ENCODE data around the gene RNF40. TPM values are rescaled to one million over a fixed set of nuclear protein-coding genes. Genes with fewer than 3 reads are reported as not detected.

RNF40 gene
- total RNA-seq = 93.1 and 102 TPM in 2 replicates

GRCh38 chr16:30761928-30762902, at the start of gene RNF40, which contains the start of gene CFAP119:
Gene RNF40, plus strand, starts transcription at chr16:30762322. Its CDS starts 224 bp downstream, at chr16:30762546.
Gene CFAP119, minus strand, starts transcription at chr16:30762062. Its CDS starts 314 bp downstream, at chr16:30761748.

DNA sequence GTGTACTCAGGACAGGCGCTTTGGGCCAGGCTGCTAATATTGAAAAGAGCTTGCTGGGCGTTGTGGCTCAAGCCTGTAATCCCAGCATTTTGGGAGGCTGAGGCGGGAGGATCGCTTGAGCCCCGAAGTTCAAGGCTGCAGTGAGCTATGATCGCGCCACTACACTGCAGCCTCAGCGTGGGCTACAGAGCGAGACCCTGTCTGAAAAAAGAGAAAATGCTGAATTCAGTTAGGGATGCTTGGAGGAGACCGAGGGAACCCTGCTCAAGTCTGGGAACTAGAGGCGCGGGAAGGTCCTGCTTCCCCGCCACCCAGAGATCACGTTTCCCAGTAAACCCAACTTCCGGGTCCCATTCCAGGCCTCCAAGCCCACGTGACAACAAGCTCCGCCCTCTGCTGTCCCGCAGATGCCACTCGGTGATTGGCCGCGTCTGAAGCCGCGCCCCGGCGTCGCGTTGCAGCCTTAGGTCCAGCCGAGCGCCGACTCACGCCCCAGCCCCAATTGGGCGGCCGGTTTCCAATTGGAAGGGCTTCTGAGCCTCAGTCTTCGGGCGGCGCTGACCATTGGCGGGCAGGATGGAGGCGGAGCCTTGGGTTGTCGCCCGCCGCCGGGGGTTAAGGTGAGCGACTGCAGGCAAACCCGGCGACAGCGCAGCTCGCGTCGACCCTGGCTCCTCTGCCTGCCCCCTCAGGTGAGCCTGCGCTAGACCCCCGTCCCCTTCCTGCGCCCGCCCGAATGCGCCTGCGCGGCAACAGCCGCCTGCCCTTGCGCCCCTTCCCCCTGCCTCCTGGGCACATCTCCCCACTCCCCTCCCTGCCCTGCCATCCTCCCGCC, 14.1 kb upstream of the RNF40 start, which contains the start of gene PHKG2:
TSS of gene PHKG2 (plus strand) at position 627 of the 835 bp plus-strand sequence. CDS start 396 bp downstream, outside the sequence.

GRCh38 chr16:30786936-30787612, 25.0 kb downstream of the RNF40 start, which contains the start of gene ZNF629:
Gene ZNF629, minus strand, starts transcription at chr16:30787205. Its CDS starts 2,723 bp downstream, at chr16:30784482.

Small RNA genes within 50 kb of the gene (small RNA-seq; reads per million reads assigned to genes)
- not detected for gene RF00017

Other genes starting within 250 kb of the RNF40 start
- gene ZNF768, start 235.8 kb upstream of the RNF40 start, total RNA-seq = 31.5 and 32.9 TPM in 2 replicates
- gene ZNF747, start 227.5 kb upstream of the RNF40 start, total RNA-seq = 15.3 and 16.6 TPM in 2 replicates
- 8.6 and 9.7 TPM in 2 replicates for gene ZNF764, start 203.9 kb upstream of the RNF40 start, total RNA-seq
- 7.2 and 12.5 TPM in 2 replicates for gene ZNF688, start 190.6 kb upstream of the RNF40 start, total RNA-seq
- 11.1 and 15.6 TPM in 2 replicates for gene ZNF785, start 176.6 kb upstream of the RNF40 start, total RNA-seq
- gene ZNF689, start 151.9 kb upstream of the RNF40 start, total RNA-seq = 13.8 and 17.0 TPM in 2 replicates
- gene PRR14, start 111.4 kb upstream of the RNF40 start, total RNA-seq = 9.4 and 9.7 TPM in 2 replicates
- gene FBRS, start 103.9 kb upstream of the RNF40 start, total RNA-seq = 28.9 and 32.5 TPM in 2 replicates
- gene SRCAP, start 63.2 kb upstream of the RNF40 start, total RNA-seq = 25.3 and 28.7 TPM in 2 replicates
- 21.1 and 22.3 TPM in 2 replicates for gene PHKG2, start 13.9 kb upstream of the RNF40 start, total RNA-seq
- 0.36 and 0.49 TPM in 2 replicates for gene CFAP119, start 260 bp upstream of the RNF40 start, total RNA-seq
- gene ZNF629, start 24.9 kb downstream of the RNF40 start, total RNA-seq = 20.9 and 22.2 TPM in 2 replicates
- gene BCL7C, start 131.8 kb downstream of the RNF40 start, total RNA-seq = 37.0 and 41.7 TPM in 2 replicates
- 3.5 and 5.8 TPM in 2 replicates for gene CTF1, start 134.3 kb downstream of the RNF40 start, total RNA-seq
- gene FBXL19, start 161.2 kb downstream of the RNF40 start, total RNA-seq = 18.6 and 19.5 TPM in 2 replicates
- gene ORAI3, start 186.7 kb downstream of the RNF40 start, total RNA-seq = 34.2 and 43.0 TPM in 2 replicates
- 2.7 and 8.1 TPM in 2 replicates for gene SETD1A, start 195.4 kb downstream of the RNF40 start, total RNA-seq
- 52.1 and 60.4 TPM in 2 replicates for gene HSD3B7, start 222.9 kb downstream of the RNF40 start, total RNA-seq
- gene STX1B, start 248.3 kb downstream of the RNF40 start, total RNA-seq = 0.97 and 2.3 TPM in 2 replicates

Data from hair follicle dermal papilla cell (primary cell).